HepG2 (cell line): ENCODE data around the gene ATP5PB. TPM values are rescaled to one million over a fixed set of nuclear protein-coding genes. Genes with fewer than 3 reads are reported as not detected.
A peak's percentile ranks its signal among the peaks of the same experiment; 100 is the strongest.

Source experiments
- DBP ChIP-seq: sonication (generic); formaldehyde crosslinking; IDR thresholded peaks from 2 replicates; pipeline ENCODE4 v1.4.0; 2020; ENCODE audit warnings: missing genetic modification reagents; ENCODE audit errors: not compliant biosample characterization
- HNRNPK ChIP-seq: fragments of 200-400 bp; formaldehyde crosslinking; IDR thresholded peaks from 2 replicates; pipeline ENCODE4 v1.6.1; 2018; ENCODE audit warnings: low read length, low read depth, moderate library complexity, mild to moderate bottlenecking; ENCODE audit not compliant: poor library complexity, severe bottlenecking
- MAZ ChIP-seq, 2 experiments: sonication (generic) in 1 of 2; formaldehyde crosslinking in 1 of 2; IDR thresholded peaks; 2 replicates each; pipeline versions ENCODE4 v1.5.0 to v1.6.1; 2012 to 2020; ENCODE audit warnings: low read depth in 2 of 2, mild to moderate bottlenecking in 2 of 2, borderline replicate concordance in 1 of 2, improper control_type of control experiment in 1 of 2, low read length in 1 of 2, missing genetic modification reagents in 1 of 2, moderate library complexity in 1 of 2
- NCOA2 ChIP-seq: sonication (generic); formaldehyde crosslinking; IDR thresholded peaks from 2 replicates; pipeline ENCODE4 v1.8.0; 2022; ENCODE audit warnings: inconsistent platforms
- NFRKB ChIP-seq: fragments of 450-650 bp; IDR thresholded peaks from 2 replicates; pipeline ENCODE4 v1.6.1; 2017
- NRL ChIP-seq: sonication (generic); formaldehyde crosslinking; IDR thresholded peaks from 2 replicates; pipeline ENCODE4 v1.5.0; 2020; ENCODE audit warnings: missing genetic modification reagents, mild to moderate bottlenecking, moderate library complexity, borderline replicate concordance
- POLR2G ChIP-seq: fragments of 200-400 bp; formaldehyde crosslinking; IDR thresholded peaks from 2 replicates; pipeline ENCODE4 v1.6.1; 2018; ENCODE audit warnings: mild to moderate bottlenecking, low read depth, low read length, moderate library complexity
- TEF ChIP-seq: sonication (generic); formaldehyde crosslinking; IDR thresholded peaks from 2 replicates; pipeline ENCODE4 v1.5.0; 2020; ENCODE audit warnings: missing genetic modification reagents
- TFDP2 ChIP-seq: sonication (generic); formaldehyde crosslinking; IDR thresholded peaks from 2 replicates; pipeline ENCODE4 v1.4.0; 2020; ENCODE audit warnings: missing genetic modification reagents
- ZBTB44 ChIP-seq: sonication (generic); formaldehyde crosslinking; IDR thresholded peaks from 2 replicates; pipeline ENCODE4 v1.4.0; 2020; ENCODE audit warnings: missing genetic modification reagents
- ZFP1 ChIP-seq: IDR thresholded peaks from 2 replicates; pipeline ENCODE4 v1.6.1; 2016
- ZNF253 ChIP-seq: sonication (generic); formaldehyde crosslinking; IDR thresholded peaks from 2 replicates; pipeline ENCODE4 v1.8.0; 2022; ENCODE audit warnings: mild to moderate bottlenecking, missing genetic modification reagents, borderline replicate concordance
- ZNF547 ChIP-seq: sonication (generic); formaldehyde crosslinking; IDR thresholded peaks from 2 replicates; pipeline ENCODE4 v1.5.1; 2020; ENCODE audit warnings: mild to moderate bottlenecking, missing genetic modification reagents
- ZNF572 ChIP-seq: sonication (generic); formaldehyde crosslinking; IDR thresholded peaks from 2 replicates; pipeline ENCODE4 v1.5.1; 2020; ENCODE audit warnings: mild to moderate bottlenecking, missing genetic modification reagents
- ZNF605 ChIP-seq: sonication (generic); formaldehyde crosslinking; IDR thresholded peaks from 2 replicates; pipeline ENCODE4 v1.8.0; 2022; ENCODE audit warnings: mild to moderate bottlenecking, missing genetic modification reagents
- ZNF749 ChIP-seq: sonication (generic); formaldehyde crosslinking; IDR thresholded peaks from 2 replicates; pipeline ENCODE4 v1.8.0; 2022; ENCODE audit warnings: mild to moderate bottlenecking, missing genetic modification reagents, moderate library complexity, borderline replicate concordance
- ZNF883 ChIP-seq: sonication (generic); formaldehyde crosslinking; IDR thresholded peaks from 2 replicates; pipeline ENCODE4 v1.5.1; 2020; ENCODE audit warnings: mild to moderate bottlenecking, missing genetic modification reagents; ENCODE audit errors: not compliant biosample characterization
- ZNF891 ChIP-seq: sonication (generic); formaldehyde crosslinking; IDR thresholded peaks from 2 replicates; pipeline ENCODE4 v1.5.0; 2020; ENCODE audit warnings: mild to moderate bottlenecking, missing genetic modification reagents
- polyA plus RNA-seq, 8 experiments: library from polyadenylated mRNA; depleted of rRNA in 3 of 8; stranded (reverse) in 7 of 8; unstranded in 1 of 8; fragments of >200 nt; fragmentation: Illumina TruSeq in 4 of 8; extraction: Trizol in 4 of 8; gene quantifications; 2 replicates each; pipeline versions ENCODE4 v1.2.1 to v1.2.3, GENCODE V29; 2011 to 2016; ENCODE audit warnings: low read depth in 4 of 8, missing spikeins in 1 of 8, mixed read lengths in 1 of 8; ENCODE audit not compliant: insufficient read depth in 1 of 8
- total RNA-seq, 5 experiments: library from RNA; depleted of rRNA; stranded (reverse); fragments of >200 nt; fragmentation: Illumina TruSeq; extraction: Trizol; gene quantifications; 2 replicates each; pipeline ENCODE4 v1.2.3, GENCODE V29; 2016; ENCODE audit warnings: low read depth in 1 of 5

ATP5PB gene
- total and polyA plus RNA-seq, 2 of the 13 experiments (the other 11 are each of a cell fraction or from before 2014, with no cell fraction given), result 297 to 541 TPM

GRCh38 chr1:111448482-111448917 lies 764 bp upstream of the ATP5PB start (continued):
- TF ChIP-seq ZNF572 (CRISPR knock-in tag) (no peak), ZBTB44 (CRISPR knock-in tag) (no peak), ZNF883 (CRISPR knock-in tag) (no peak), NCOA2 (CRISPR knock-in tag) (no peak), NRL (peak; percentile 67; the same call in 1 of the 2 replicates), DBP (no peak), TFDP2 (CRISPR knock-in tag) (no peak), TEF (CRISPR knock-in tag) (no peak), POLR2G (no peak), ZNF749 (CRISPR knock-in tag) (0 out of 2 replicates have a peak, but pooled peaks have one; percentile 11), ZNF253 (no peak), ZNF605 (CRISPR knock-in tag) (no peak), ZNF891 (CRISPR knock-in tag) (peak; percentile 74; the same call in 1 of the 2 replicates), MAZ (IDR thresholded peaks at IDR 0.05; ENCODE audit: borderline replicate concordance, low read depth, low read length) (no peak), MAZ (CRISPR knock-in tag; IDR thresholded peaks at IDR 0.05; ENCODE audit: low read depth) (peak; percentile 19; the same call in 1 of the 2 replicates), ZFP1 (CRISPR knock-in tag) (no peak), HNRNPK (no peak), ZNF547 (CRISPR knock-in tag) (no peak), NFRKB (no peak)
